M059J (cell line): ENCODE results near the gene SLC4A4. TPM values are rescaled to one million over a fixed set of nuclear protein-coding genes. Genes with fewer than 3 reads are reported as not detected.
"Not testable (repeated sequence)": the region's sequence is repeated elsewhere in the genome, so short reads cannot be mapped to it uniquely, and the experiment has no call there.

Experiments
- DNase-seq: peaks from one replicate; pipeline ENCODE4 v3.0.0-alpha.2; 2012; ENCODE audit warnings: low read depth
- total RNA-seq: library from RNA; depleted of rRNA; stranded (reverse); fragments of >200 nt; shearing (Covaris generic); gene quantifications from 2 replicates; pipeline ENCODE4 v1.2.3, GENCODE V29; 2014

Gene SLC4A4
- total RNA-seq, 1 experiment from 2014 or later = 3.4 TPM

DNA sequence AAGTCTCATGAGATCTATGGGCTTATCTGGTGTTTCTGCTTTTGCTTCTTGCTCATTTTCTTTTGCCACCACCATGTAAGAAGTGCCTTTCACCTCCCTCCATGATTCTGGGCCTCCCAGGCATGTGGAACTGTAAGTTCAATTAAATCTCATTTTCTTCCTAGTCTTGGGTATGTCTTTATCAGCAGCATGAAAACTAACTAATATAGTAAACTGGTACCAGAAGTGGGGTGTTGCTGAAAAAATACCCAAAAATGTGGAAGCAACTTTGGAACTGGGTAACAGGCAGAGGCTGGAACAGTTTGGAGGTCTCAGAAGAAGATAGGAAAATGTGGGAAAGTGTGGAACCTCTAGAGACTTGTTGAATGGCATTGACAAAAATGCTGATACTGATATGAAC, 70.1 kb downstream of the SLC4A4 start:
- not testable (repeated sequence) for DNase-seq

DNA sequence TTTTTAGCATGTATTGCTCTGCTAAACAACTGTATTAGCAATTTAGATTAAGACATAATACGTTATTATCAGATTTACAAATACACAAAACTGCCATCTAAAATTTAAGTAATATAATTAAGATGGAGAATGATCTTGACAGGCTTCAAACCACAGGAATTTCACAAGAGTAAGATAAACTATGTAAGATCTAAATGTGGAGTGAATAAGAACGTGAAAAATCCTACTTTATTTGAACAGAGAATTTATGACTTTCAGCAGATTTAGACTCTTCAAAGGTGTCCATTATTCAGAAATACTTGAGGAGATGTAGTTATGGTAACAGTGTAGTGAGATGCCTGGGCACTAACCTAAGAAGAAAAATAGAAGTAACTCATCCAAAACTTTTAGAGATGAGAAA, 73.2 kb downstream of the SLC4A4 start:
- DNase-seq = peak; percentile 21

DNA sequence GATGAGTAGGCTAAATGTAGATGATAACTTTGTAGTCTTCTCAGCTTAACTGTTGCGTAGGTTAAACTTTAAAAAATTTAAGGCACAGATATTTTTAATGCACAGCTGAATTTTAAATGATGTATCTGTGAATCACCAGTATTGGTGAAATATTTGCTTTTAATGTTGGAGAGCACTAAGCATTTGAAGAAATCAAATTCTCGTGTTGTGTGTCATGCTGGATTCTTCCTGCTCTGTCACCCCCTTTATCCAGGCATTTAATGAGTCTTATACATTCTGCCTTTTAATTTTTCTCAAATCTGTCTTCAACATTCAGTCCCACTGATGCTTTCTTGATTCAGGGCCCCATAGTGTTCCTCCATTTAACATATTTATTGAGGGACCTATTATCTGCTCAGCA, 76.7 kb downstream of the SLC4A4 start:
- no peak for DNase-seq

DNA sequence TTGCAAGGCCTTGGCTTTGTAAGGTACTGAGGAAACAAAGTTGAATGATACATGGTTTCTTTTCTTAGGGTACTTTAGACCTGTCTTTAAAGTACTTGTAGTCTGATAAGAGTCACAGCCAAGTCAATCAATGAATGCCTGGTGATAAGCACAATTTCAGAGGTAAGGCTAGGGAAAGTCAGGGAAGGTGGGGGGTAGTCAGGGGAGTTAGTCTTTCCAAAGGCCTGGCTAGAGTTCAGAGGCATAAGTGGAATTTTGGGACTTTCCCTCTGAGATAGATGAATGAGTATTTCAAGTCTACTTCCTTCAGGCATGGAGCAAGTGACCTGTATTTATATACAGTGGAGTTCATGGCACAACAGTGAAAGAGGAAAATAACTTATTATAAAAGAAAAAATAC, 78.3 kb downstream of the SLC4A4 start:
- DNase-seq = no peak

DNA sequence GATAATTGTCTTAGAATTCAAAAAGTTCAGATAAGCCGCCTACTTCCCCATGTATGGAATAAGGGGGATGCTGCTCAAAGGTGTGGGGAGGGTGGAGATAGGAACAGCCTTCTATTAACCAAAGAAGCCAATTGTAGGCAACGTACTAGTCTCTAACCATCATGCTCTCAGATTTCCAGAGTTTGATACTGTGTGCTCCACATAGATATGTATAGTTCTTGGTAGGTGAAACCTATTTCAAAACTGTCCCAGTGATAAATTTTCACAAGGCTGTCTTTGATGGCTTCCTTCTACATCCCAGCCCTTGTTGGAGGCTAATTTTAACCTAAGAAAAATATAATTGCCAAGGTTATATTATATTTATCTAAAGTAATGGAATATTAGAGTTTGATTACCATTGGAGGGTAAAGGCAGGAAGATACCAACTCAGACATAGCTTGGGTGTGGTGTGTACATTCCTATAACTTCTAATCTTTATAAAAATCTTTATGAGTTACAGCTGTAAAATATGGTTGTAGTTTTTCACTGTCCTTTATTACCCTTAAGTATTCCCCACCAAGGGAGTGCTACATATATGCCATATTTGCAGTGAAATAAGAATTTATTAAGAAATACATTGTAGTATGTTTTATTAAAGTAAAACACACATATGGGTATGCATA, 87.7 kb downstream of the SLC4A4 start:
- DNase-seq = no peak

DNA sequence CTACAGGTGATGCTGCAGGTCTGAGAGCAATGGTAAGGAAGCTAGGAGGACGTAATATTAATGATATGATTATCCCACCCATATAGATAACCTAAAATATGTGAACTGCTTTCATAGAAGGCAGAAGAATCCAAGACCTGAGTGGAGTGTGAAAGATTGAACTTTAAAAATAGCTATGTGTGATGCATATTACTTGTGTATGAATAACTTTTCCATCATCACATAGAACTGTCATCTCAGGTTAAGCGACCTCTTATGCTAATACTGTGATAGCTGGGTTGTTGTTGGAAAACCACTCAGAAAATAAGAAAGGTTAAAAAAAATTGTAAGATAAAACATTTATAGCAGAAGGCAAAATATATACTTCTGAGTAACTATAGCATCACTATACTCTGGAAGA, 90.3 kb downstream of the SLC4A4 start:
- DNase-seq = no peak

DNA sequence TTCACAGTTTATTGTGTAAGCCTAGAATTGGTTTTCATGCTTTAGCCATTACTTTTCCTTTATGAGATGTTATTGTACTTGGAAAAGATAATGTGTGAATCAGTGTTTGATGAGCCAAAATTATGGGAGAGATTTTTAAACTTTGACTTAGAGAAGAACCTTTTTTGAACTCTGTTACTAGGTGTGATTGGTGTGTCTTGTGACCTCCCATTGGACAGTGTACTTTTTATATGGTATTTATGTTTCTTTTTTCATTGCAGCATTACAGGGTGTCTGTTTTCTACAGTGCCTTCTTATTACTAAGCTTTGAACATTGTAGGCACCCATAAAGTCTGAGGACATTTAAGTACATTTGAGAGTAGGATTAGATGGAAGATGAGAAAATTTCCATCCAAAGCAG, 91.1 kb downstream of the SLC4A4 start:
- no peak for DNase-seq

DNA sequence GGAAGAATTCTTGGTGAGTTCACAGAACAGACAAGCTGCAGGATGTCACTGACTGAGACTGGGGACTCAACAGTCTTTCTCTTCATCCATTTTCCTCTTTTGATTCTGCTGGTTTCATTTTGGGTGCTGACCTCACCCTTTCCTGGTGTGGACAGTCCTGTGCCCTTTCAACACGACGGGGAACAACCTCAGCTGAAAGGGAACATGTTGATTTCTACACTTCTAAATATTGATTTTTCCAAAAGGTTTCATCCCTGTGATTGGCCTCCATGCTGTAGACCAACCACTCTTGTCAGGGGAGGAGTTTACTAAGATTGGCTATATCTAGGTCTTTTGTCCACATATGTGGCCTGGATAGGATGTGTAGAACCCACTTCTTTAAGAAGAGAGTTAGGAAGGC, 91.8 kb downstream of the SLC4A4 start:
- no peak for DNase-seq

DNA sequence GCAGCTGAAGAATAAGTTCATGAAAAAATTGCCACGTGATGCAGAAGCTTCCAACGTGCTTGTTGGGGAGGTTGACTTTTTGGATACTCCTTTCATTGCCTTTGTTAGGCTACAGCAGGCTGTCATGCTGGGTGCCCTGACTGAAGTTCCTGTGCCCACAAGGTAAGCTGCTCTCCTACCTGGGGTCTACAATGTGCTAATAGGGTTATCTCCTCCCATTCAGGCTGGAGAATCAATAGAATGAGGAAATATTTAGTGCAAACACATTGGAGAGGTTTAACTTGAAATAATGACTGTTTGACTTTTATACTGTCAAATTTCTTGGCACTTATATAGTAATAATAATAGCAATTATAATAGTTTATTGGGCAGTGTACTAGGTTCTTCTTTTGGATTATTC, 101.8 kb downstream of the SLC4A4 start:
- no peak for DNase-seq

DNA sequence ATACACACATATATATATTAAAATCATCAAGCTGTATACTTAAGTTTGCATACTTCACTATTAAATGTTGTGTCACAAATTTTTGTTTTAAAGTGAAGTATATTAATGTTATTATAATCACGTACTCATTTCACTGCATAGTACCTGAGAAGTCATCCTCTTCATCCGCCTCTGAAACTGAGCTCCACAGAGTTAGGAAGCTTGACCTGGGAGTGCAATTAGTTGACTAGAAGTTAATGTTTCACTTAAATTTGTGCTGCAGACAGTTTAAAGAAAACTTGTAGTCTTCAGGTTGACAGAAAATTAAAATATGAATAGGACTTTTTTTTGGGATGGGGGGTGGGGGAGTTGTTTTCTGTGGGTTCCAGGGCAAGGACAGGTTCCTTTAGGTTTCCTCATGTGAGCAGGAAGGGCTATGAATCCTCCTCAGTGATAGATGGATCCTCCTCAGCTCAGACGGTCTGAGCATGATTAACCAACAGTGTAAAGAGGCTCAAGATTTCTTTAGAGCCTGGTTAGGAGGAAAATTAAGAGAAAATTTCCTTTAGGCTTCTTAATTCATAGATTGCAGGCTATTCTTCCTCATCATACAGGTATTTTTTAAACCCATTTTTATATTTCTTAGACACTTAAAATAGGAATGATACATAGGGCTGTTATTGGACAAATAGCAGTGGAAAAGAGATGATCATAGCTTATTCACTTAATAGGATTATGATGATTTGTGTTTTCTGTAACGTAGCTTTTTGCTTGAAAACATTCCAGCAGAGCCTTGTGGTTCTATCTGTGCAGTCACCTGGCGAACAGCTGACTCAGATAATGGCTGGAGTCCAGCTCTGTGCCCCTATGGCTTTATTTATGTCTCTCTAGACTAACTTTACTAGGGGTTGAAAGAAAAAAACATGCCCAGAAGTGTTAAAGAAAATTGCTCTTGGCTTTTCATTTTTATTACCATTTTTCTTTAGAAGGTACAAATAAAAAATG, 102.7 kb downstream of the SLC4A4 start:
- DNase-seq = peak; percentile 65

DNA sequence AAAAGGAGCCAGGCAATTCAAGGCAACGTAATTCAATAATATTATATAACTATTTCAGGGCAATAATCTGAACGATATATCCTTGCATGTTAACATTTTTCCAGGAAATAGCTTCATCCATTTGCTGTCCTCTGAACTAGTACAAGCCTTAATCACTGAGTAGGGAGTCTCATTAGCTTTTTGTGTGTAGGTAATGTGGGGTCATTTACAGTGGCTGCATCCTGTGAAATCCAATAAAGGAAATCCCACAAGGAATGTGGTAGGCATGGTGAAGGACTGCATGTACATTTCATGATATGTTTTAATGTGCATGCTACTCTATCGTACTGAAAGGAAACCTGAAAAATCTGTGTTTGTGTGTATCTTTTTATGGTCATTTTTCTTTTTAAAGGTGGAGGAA, 103.5 kb downstream of the SLC4A4 start:
- no peak for DNase-seq

DNA sequence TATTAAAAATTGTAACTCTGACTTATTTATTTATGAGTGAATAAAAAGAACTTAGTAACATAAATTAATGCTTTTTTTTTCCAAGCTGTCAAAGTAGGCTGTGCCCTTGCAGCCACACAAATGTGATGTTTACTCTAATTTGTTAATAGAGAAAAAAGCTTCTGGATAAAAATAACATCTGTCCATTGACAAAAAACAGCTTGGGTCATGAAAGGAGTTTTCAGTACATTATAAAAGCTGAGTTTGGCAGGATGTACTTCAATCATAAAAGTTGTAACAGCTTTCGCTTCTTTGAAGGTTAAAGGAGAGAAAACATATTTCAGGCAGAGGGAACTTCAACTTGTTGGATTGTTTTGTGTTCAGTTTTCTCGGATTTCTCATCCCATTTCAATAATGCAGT, 105.6 kb downstream of the SLC4A4 start:
- DNase-seq = no peak

DNA sequence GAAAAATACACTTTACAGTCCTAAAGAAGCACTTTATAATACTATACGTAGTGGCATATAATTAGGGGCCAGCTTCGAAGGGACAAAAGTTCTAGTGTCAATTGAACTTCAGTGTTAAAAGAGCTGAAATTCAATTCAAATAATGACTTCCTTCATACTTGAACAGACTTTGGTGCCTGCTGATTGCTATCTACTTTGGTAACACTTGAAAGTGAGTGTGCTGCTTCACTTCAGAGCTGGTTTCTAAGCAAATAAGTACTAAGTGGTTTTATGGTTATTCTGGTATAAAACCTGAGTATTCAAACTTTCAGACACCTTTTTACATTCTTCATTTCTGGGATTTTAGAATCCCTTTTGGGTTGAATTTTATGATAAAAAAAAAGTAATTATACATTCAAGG, 107.0 kb downstream of the SLC4A4 start:
- no peak for DNase-seq

DNA sequence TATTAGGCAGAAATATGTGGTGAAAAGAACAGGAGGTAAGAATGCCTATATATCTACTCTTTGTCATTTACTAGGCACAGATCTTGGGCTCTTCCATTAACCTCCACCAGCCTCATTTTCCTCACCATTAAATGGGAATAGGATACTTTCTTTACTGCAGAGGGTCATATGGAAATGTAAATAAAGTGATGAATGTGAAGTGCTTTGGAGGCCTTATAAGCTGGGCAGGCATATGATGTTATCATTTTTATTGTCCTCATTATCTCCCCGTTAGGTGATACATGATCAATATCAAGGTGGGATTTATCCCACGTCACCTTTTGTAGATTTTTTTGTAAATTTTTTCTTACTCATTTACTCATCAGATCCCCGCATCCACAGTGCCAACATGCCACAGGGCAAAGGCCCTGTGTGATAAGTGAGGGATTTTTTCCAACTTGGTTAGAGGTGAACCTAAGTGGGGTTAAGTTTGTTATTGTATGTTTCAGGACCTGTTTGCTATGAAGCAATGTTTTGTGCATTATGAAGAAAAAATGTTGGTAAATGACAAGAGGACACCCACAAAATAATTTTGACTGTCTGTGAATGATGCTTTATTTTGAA, 107.8 kb downstream of the SLC4A4 start:
- DNase-seq = no peak

DNA sequence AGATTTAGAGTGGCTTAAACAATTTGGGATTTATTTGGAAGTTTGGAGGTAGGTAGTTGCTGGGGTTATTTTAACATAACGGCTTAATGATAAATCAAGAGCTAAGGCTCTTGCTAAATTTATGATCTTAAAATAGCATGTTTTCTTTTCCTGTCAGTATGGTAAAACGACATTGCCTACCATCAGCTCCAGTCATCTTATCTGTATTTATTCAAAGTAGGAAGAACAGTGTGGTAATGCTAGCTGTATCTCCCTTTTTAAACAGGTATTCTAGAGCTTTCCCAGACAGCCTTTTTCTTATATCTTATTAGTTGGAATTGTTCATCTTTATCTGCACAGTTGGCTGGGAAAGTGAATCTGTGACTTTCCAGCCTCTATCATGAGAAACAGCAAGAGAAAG, 110.2 kb downstream of the SLC4A4 start:
- DNase-seq = no peak

DNA sequence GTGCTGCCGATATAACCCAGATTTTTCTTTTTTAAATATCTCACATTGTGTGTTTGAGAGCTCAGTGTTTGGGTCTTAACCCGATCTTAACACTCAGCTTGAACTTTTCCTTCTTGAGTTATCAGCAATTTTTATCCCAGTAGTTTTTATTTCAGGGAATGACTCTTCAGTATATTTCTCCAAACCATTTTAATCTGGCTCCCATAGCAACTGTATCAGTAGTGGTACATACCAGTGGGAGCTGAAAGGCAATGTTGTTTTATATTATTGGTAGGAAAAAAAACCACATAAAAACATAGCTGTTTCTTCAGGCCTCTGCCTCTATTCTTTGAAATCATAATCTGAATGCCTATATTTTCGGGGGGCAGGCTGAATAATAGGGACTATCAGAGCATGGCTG, 111.1 kb downstream of the SLC4A4 start:
- no peak for DNase-seq

DNA sequence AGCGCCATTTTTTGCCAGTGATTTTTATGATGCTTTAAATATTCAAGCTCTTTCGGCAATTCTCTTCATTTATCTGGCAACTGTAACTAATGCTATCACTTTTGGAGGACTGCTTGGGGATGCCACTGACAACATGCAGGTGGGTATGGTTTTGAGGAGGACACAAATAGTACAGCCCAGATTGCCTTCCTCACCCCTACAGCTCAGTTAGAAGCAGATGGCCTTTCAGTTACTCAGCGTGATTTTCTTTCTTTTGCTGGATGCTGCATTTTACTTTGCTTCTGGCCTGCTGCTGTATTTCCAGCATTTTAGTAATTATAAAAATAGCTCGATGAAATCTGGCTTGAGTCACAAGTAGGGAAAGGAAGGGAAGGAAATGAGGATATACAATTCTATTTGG, 114.7 kb downstream of the SLC4A4 start:
- DNase-seq = no peak

DNA sequence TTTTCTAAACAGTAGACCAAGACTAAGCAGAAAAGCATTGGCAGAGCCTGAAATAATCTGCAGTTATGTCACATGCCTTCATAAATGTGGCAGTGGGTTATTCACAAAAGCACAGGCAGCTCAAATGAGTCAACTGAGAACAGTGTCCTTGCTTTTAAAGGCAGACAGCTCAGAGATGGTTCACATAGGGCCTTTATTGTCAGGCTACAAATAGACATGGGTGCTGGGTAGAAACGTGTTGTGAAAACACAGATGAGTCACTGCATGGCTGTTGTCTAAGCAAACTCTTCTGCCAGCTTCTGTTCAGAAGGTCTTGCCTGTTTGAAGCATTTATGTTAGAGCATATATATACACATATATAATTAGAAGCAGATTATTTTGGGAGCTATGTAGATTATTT, 118.0 kb downstream of the SLC4A4 start:
- peak; percentile 74 for DNase-seq

DNA sequence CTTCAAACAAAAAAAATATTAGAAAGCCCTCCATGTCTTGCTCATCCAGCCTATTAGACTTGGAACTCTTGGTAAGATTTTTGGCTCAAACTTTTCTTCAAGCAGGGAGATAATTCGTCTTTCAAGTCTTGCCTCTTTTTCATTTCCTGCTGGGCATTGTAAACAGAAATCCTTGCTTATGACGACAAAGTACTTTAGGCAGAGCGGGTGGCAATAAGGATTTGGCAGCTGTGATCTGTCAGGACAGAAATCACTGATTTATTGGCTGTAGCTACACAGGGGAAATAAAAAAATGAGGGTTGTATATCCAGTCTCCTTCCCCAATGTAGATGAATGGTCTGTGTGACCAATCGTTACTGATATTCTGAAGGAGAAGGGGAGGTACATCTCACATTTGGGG, 121.6 kb downstream of the SLC4A4 start:
- DNase-seq = peak; percentile 1

DNA sequence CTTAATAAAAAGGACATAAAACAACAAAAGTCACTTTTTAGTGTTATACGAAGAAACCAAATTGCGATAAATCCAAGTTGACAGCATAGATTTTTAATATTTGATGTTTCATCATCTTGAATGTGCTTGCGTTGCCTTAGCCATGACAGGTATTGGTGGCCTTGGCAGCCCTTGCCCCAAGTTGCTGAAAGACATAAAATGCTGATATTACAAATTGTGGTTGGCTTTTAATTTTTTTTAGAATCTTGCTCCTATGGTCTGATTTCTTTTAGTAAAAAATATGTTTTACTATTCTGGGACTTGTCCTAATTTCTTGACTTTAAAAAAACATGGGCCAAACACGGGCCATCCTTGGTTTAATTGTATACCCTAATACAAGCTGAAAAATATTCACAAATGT, 122.6 kb downstream of the SLC4A4 start:
- DNase-seq = no peak

DNA sequence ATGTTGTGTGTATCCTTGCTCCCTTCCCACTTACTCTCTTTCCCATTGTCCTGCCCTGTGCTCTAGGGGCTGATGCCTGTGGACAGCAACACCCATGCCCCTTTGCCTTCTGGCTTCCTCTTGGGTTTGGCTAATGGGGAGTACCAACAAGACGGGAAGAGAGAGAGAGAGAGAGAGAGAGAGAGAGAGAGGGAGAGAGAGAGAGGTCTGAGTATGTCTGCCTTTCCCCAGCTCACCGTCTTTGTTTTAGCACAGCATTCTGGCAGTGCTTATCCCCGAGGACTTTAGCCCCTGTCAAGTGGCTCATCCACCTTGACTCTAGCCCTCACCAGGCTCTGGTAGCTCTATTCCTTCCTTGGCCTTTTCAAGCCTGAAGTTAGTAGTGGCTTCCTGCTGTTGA, 128.0 kb downstream of the SLC4A4 start:
- DNase-seq = no peak

DNA sequence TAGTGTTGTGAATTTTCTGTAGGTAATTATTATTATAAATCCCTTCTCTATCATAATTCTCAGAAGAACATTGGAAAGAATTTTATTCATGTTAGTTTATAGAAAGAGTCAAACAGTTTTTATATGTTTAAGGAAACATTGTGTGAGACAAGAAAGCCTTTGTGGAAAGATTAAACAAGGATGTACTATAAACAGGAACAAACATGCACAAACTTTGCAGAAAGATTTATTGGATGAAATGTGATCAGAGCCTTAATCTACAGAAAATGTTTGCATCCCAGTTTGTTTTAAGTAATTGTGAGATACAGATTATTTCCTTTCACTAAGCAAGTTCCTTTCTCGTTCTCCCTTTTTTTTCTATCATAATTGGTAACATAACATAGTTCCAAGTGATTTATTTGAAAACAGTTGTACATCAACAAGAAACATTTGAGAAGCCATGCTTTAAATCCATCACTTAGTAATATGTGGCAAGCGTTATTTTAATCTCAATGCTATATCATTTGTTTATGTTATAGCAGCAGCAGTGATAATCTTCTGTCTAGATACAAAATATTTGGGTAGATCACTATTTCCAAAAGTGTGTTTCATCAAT, 129.4 kb downstream of the SLC4A4 start:
- DNase-seq = no peak
